NCI-H128 (cell line): ENCODE measurements around the gene RPGRIP1.
"Not testable (repeated sequence)": the region's sequence is repeated elsewhere in the genome, so short reads cannot be mapped to it uniquely, and the experiment has no call there.

Source experiments
- DNase-seq: peaks from one replicate; lab custom pipeline; 2025; ENCODE audit not compliant: unreplicated experiment; lab: John Stamatoyannopoulos, UW

The RPGRIP1 gene

GRCh38 chr14:21279783-21280182 lies at the start of gene RPGRIP1:
RPGRIP1 (plus strand) TSS chr14:21280083; CDS start chr14:21287977, 7,894 bp downstream.
- no peak for DNase-seq

GRCh38 chr14:21231020-21231652 lies 48.7 kb upstream of the RPGRIP1 start:
- no peak for DNase-seq

GRCh38 chr14:21233457-21234076 lies 46.3 kb upstream of the RPGRIP1 start:
- DNase-seq, result no peak

- DNase-seq, result no peak
Measured at GRCh38 chr14:21234112-21234511, 45.8 kb upstream of the RPGRIP1 start.

GRCh38 chr14:21236948-21237797 lies 42.7 kb upstream of the RPGRIP1 start:
- DNase-seq, result no peak

GRCh38 chr14:21238823-21239518 lies 40.9 kb upstream of the RPGRIP1 start:
- DNase-seq, result no peak

- no peak for DNase-seq
Measured at GRCh38 chr14:21240417-21240816, 39.5 kb upstream of the RPGRIP1 start.

GRCh38 chr14:21241218-21241819 lies 38.6 kb upstream of the RPGRIP1 start:
- no peak for DNase-seq

- DNase-seq, result no peak
Measured at GRCh38 chr14:21244544-21244943, 35.3 kb upstream of the RPGRIP1 start.

GRCh38 chr14:21245813-21246212 lies 34.1 kb upstream of the RPGRIP1 start:
- no peak for DNase-seq

GRCh38 chr14:21248338-21248737 lies 31.5 kb upstream of the RPGRIP1 start:
- DNase-seq, result no peak

GRCh38 chr14:21248739-21249411 lies 31.0 kb upstream of the RPGRIP1 start:
- no peak for DNase-seq

- no peak for DNase-seq
Measured at GRCh38 chr14:21251215-21251614, 28.7 kb upstream of the RPGRIP1 start.

GRCh38 chr14:21252149-21252548 lies 27.7 kb upstream of the RPGRIP1 start:
- DNase-seq, result no peak

GRCh38 chr14:21255385-21256101 lies 24.3 kb upstream of the RPGRIP1 start:
- no peak for DNase-seq

- not testable (repeated sequence) for DNase-seq
Measured at GRCh38 chr14:21256102-21256447, 23.8 kb upstream of the RPGRIP1 start.

- no peak for DNase-seq
Measured at GRCh38 chr14:21256539-21257393, 23.1 kb upstream of the RPGRIP1 start.

- no peak for DNase-seq
Measured at GRCh38 chr14:21257394-21257909, 22.4 kb upstream of the RPGRIP1 start.
